H9 (cell line): ENCODE results near the gene SLC2A11. TPM values are rescaled to one million over a fixed set of nuclear protein-coding genes. Genes with fewer than 3 reads are reported as not detected.

ENCODE experiments used
- DNase-seq: peaks from one replicate; pipeline ENCODE4 v3.0.0-alpha.2; 2017
- H2AFZ ChIP-seq: one replicate; pipeline ENCODE4 v1.6.1; 2013; ENCODE audit warnings: mild to moderate bottlenecking, low read length, control low read depth, moderate library complexity
- H2AK5ac ChIP-seq: 2 replicates; pipeline ENCODE4 v1.6.1; 2013; ENCODE audit warnings: low read length, control low read depth, mixed read lengths; ENCODE audit not compliant: insufficient read length
- H2BK120ac ChIP-seq: one replicate; pipeline ENCODE4 v1.6.1; 2013; ENCODE audit warnings: low read depth, mild to moderate bottlenecking, low read length, control low read depth, inconsistent platforms; ENCODE audit not compliant: poor library complexity, severe bottlenecking
- H2BK12ac ChIP-seq: 2 replicates; pipeline ENCODE4 v1.6.1; 2013; ENCODE audit warnings: low read length, control low read depth, mixed read lengths, low read depth; ENCODE audit not compliant: insufficient read length
- H2BK15ac ChIP-seq: 2 replicates; pipeline ENCODE4 v1.6.1; 2013; ENCODE audit warnings: low read depth, low read length, control low read depth
- H2BK20ac ChIP-seq: one replicate; pipeline ENCODE4 v1.6.1; 2013; ENCODE audit warnings: low read depth, mild to moderate bottlenecking, low read length, control low read depth, inconsistent platforms; ENCODE audit not compliant: poor library complexity, severe bottlenecking
- H2BK5ac ChIP-seq: 2 replicates; pipeline ENCODE4 v1.6.1; 2013; ENCODE audit warnings: low read length, control low read depth, mixed read lengths; ENCODE audit not compliant: insufficient read length
- H3K14ac ChIP-seq: 2 replicates; pipeline ENCODE4 v1.6.1; 2013; ENCODE audit warnings: low read length, control low read depth; ENCODE audit not compliant: insufficient read depth
- H3K18ac ChIP-seq: 2 replicates; pipeline ENCODE4 v1.6.1; 2013; ENCODE audit warnings: low read depth, mild to moderate bottlenecking, mixed read lengths, low read length, control low read depth; ENCODE audit not compliant: insufficient read length
- H3K23ac ChIP-seq: 2 replicates; pipeline ENCODE4 v1.6.1; 2013; ENCODE audit warnings: low read length, control low read depth, mixed read lengths, low read depth; ENCODE audit not compliant: insufficient read length
- H3K23me2 ChIP-seq: 2 replicates; pipeline ENCODE4 v1.6.1; 2013; ENCODE audit warnings: low read depth, mild to moderate bottlenecking, mixed read lengths, low read length, control low read depth; ENCODE audit not compliant: insufficient read length, poor library complexity, severe bottlenecking
- H3K27ac ChIP-seq: 2 replicates; pipeline ENCODE4 v1.5.1; 2013; ENCODE audit warnings: low read length, control low read depth, mixed read lengths, low read depth; ENCODE audit not compliant: insufficient read length
- H3K27me3 ChIP-seq: 2 replicates; pipeline ENCODE4 v1.6.1; 2013; ENCODE audit warnings: low read length, control low read depth, inconsistent platforms; ENCODE audit not compliant: insufficient read depth
- H3K4ac ChIP-seq: 2 replicates; pipeline ENCODE4 v1.6.1; 2013; ENCODE audit warnings: low read depth, mild to moderate bottlenecking, control low read depth, inconsistent platforms, low read length, moderate library complexity
- H3K4me1 ChIP-seq: 2 replicates; pipeline ENCODE4 v1.6.1; 2013; ENCODE audit warnings: low read length, control low read depth, inconsistent platforms; ENCODE audit not compliant: insufficient read depth
- H3K4me2 ChIP-seq: 2 replicates; pipeline ENCODE4 v1.6.1; 2013; ENCODE audit warnings: low read length, control low read depth, mixed read lengths; ENCODE audit not compliant: insufficient read length, insufficient read depth
- H3K56ac ChIP-seq: 2 replicates; pipeline ENCODE4 v1.6.1; 2013; ENCODE audit warnings: low read depth, mild to moderate bottlenecking, mixed read lengths, low read length, control low read depth; ENCODE audit not compliant: insufficient read length
- H3K79me1 ChIP-seq: 2 replicates; pipeline ENCODE4 v1.6.1; 2013; ENCODE audit warnings: low read depth, mild to moderate bottlenecking, moderate library complexity, low read length, control low read depth, inconsistent platforms; ENCODE audit not compliant: insufficient read depth, poor library complexity, severe bottlenecking
- H3K79me2 ChIP-seq: 2 replicates; pipeline ENCODE4 v1.6.1; 2013; ENCODE audit warnings: low read length, control low read depth, inconsistent platforms; ENCODE audit not compliant: insufficient read depth
- H3K9ac ChIP-seq: 2 replicates; pipeline ENCODE4 v1.6.1; 2013; ENCODE audit warnings: low read length, control low read depth, mixed read lengths; ENCODE audit not compliant: insufficient read length; ENCODE audit errors: extremely low read depth
- H3K9me3 ChIP-seq: one replicate; pipeline ENCODE4 v1.6.1; 2013; ENCODE audit warnings: low read depth, low read length, inconsistent platforms; ENCODE audit not compliant: control insufficient read depth
- H3T11ph ChIP-seq: one replicate; pipeline ENCODE4 v1.6.1; 2013; ENCODE audit warnings: mild to moderate bottlenecking, low read length, control low read depth, inconsistent platforms
- H4K20me1 ChIP-seq: one replicate; pipeline ENCODE4 v1.6.1; 2013; ENCODE audit not compliant: control insufficient read depth, insufficient read length, insufficient read depth
- H4K5ac ChIP-seq: 2 replicates; pipeline ENCODE4 v1.6.1; 2013; ENCODE audit warnings: low read depth, mild to moderate bottlenecking, mixed read lengths, low read length, control low read depth; ENCODE audit not compliant: insufficient read length
- H4K8ac ChIP-seq: replicated peaks from 2 replicates; pipeline ENCODE4 v1.6.1; 2013; ENCODE audit warnings: low read length, control low read depth, mixed read lengths, low read depth; ENCODE audit not compliant: insufficient read length
- H4K91ac ChIP-seq: 2 replicates; pipeline ENCODE4 v1.6.1; 2013; ENCODE audit warnings: low read depth, mild to moderate bottlenecking, moderate library complexity, mixed read lengths, low read length, control low read depth; ENCODE audit not compliant: insufficient read length
- H3K27ac Mint-ChIP-seq, 3 experiments: 2 replicates in 2 of 3; 3 replicates in 1 of 3; pipeline ENCODE4 v1.8.0; 2020 to 2021; ENCODE audit warnings: mixed read lengths in 3 of 3, mild to moderate bottlenecking in 1 of 3, moderate library complexity in 1 of 3
- H3K27me3 Mint-ChIP-seq: 2 replicates; pipeline ENCODE4 v1.8.0; 2021; ENCODE audit warnings: low read depth, mild to moderate bottlenecking, moderate library complexity, mixed read lengths
- H3K36me3 Mint-ChIP-seq, 3 experiments: 2 replicates in 2 of 3; 3 replicates in 1 of 3; pipeline ENCODE4 v1.8.0; 2020 to 2021; ENCODE audit warnings: low read depth in 3 of 3, mixed read lengths in 3 of 3; ENCODE audit not compliant: insufficient read depth in 1 of 3
- H3K4me1 Mint-ChIP-seq, 2 experiments: 2 replicates each; pipeline ENCODE4 v1.8.0; 2020; ENCODE audit warnings: mixed read lengths in 2 of 2
- H3K4me3 Mint-ChIP-seq, 2 experiments: 2 replicates in 1 of 2; 3 replicates in 1 of 2; pipeline ENCODE4 v1.8.0; 2020 to 2021; ENCODE audit warnings: mild to moderate bottlenecking in 2 of 2, mixed read lengths in 2 of 2, moderate library complexity in 1 of 2
- H3K9me3 Mint-ChIP-seq, 2 experiments: 2 replicates in 1 of 2; 3 replicates in 1 of 2; pipeline ENCODE4 v1.8.0; 2020; ENCODE audit warnings: mild to moderate bottlenecking in 2 of 2, mixed read lengths in 2 of 2, moderate library complexity in 1 of 2
- WGBS: extraction: QIAGEN DNeasy Blood & Tissue Kit; methylation state at CpG from one replicate; pipeline ENCODE4 v1.1.7; 2013; ENCODE audit warnings: missing lambda C conversion rate, low lambda C conversion rate, mixed read lengths; ENCODE audit not compliant: insufficient read length; ENCODE audit errors: extremely low coverage; 5-methylcytosine and 5-hydroxymethylcytosine counted together
- total RNA-seq: library from RNA; stranded (reverse); gene quantifications from 2 replicates; pipeline ENCODE4 v1.2.1, GENCODE V29; 2021
- TF ChIP-seq, protein P1 (sequence below): fragments of 200-600 bp; sonication (generic); conservative IDR thresholded peaks from 3 replicates; pipeline ENCODE4 v1.8.0; 2021; ENCODE audit warnings: antibody characterized with exemption, mild to moderate bottlenecking

Gene SLC2A11
- total RNA-seq, 1 experiment from 2014 or later: 15.0 TPM

DNA sequence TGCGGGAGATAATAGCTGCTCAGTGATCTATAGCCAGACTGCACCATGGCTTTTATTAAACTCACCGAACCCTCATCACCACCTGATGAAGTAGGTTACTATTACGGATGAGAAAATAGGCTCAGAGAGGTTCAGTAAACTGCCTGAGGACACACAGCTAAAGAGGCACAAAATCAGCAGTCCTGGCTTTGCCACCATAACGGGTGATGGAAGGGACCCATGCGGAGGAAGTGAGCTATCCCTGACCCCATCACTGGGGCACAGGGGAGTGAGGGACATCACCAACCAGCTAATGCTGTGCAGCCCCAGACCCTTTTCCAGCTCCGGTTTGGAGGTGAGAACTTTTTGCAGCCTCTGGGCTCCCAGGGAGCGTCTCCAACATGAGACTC lies 11.6 kb upstream of the SLC2A11 start:
- no peak for DNase-seq
- Histone ChIP-seq H3K79me2 (no peaks in the 10 kb centered on the region), H2BK15ac (no peak overlapping the region), H2BK120ac (no peak overlapping the region), H3T11ph (no peak overlapping the region), H2AK5ac (no peak overlapping the region), H3K56ac (no peak overlapping the region), H4K8ac (no peak overlapping the region), H3K18ac (no peak overlapping the region), H3K23ac (no peak overlapping the region), H3K27ac (no peak overlapping the region), H4K91ac (no peak overlapping the region), H3K4me1 (no peaks in the 10 kb centered on the region; the same call in 1 of the 2 replicates), H3K9me3 (no peaks in the 10 kb centered on the region), H3K4ac (no peak overlapping the region), H3K79me1 (no peaks in the 10 kb centered on the region), H3K14ac (no peak overlapping the region), H2BK20ac (no peak overlapping the region), H3K9ac (no peak overlapping the region), H2AFZ (no peak overlapping the region), H4K5ac (no peak overlapping the region), H2BK5ac (no peak overlapping the region), H2BK12ac (no peak overlapping the region), H4K20me1 (no peaks in the 10 kb centered on the region), H3K4me2 (no peak overlapping the region), H3K23me2 (peaks cover 3% of the 10 kb centered on the region), H3K27me3 (no peaks in the 10 kb centered on the region)
- Mint-ChIP-seq H3K27me3 (peaks cover 25% of the 10 kb centered on the region), H3K36me3 (no peaks in the 10 kb centered on the region), H3K4me3 (no peak overlapping the region), H3K9me3 (no peaks in the 10 kb centered on the region; a peak in 1 of 5 replicates), H3K27ac (no peak overlapping the region), H3K4me1 (peaks cover 34 to 52% of the 10 kb centered on the region in 2 experiments)
- no CpG with 5 or more reads among the region's 7 CpGs for WGBS
- TF ChIP-seq, protein P1, sequence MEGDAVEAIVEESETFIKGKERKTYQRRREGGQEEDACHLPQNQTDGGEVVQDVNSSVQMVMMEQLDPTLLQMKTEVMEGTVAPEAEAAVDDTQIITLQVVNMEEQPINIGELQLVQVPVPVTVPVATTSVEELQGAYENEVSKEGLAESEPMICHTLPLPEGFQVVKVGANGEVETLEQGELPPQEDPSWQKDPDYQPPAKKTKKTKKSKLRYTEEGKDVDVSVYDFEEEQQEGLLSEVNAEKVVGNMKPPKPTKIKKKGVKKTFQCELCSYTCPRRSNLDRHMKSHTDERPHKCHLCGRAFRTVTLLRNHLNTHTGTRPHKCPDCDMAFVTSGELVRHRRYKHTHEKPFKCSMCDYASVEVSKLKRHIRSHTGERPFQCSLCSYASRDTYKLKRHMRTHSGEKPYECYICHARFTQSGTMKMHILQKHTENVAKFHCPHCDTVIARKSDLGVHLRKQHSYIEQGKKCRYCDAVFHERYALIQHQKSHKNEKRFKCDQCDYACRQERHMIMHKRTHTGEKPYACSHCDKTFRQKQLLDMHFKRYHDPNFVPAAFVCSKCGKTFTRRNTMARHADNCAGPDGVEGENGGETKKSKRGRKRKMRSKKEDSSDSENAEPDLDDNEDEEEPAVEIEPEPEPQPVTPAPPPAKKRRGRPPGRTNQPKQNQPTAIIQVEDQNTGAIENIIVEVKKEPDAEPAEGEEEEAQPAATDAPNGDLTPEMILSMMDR: no peak
